Activated CD4-positive, CD25-positive, alpha-beta regulatory T cell (primary cell): ENCODE data around the gene CLEC3B.
"Not testable (repeated sequence)": the region's sequence is repeated elsewhere in the genome, so short reads cannot be mapped to it uniquely, and the experiment has no call there.

Experiments used
- DNase-seq, 4 experiments: peaks; one replicate each; lab custom pipeline; 2025; lab: John Stamatoyannopoulos, UW

CLEC3B gene

DNA sequence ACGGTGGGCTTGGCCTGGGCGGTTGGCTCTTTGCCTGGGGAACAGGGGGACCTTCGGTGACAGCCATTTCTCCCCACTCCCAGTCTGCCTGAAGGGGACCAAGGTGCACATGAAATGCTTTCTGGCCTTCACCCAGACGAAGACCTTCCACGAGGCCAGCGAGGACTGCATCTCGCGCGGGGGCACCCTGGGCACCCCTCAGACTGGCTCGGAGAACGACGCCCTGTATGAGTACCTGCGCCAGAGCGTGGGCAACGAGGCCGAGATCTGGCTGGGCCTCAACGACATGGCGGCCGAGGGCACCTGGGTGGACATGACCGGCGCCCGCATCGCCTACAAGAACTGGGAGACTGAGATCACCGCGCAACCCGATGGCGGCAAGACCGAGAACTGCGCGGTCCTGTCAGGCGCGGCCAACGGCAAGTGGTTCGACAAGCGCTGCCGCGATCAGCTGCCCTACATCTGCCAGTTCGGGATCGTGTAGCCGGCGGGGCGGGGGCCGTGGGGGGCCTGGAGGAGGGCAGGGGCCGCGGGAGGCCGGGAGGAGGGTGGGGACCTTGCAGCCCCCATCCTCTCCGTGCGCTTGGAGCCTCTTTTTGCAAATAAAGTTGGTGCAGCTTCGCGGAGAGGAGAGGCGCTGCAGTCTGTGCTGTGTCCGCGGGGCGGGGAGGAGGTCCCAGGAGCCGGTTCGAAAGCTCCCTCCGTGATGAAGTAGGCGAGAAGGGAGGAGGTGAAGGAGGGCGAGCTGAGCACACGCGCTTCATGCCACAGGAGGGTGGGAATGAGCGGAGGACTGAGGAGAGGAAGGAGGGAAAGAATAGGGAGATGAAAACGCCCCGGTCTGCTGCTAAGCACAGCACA lies 9.6 kb downstream of the CLEC3B start:
- no peak for DNase-seq

DNA sequence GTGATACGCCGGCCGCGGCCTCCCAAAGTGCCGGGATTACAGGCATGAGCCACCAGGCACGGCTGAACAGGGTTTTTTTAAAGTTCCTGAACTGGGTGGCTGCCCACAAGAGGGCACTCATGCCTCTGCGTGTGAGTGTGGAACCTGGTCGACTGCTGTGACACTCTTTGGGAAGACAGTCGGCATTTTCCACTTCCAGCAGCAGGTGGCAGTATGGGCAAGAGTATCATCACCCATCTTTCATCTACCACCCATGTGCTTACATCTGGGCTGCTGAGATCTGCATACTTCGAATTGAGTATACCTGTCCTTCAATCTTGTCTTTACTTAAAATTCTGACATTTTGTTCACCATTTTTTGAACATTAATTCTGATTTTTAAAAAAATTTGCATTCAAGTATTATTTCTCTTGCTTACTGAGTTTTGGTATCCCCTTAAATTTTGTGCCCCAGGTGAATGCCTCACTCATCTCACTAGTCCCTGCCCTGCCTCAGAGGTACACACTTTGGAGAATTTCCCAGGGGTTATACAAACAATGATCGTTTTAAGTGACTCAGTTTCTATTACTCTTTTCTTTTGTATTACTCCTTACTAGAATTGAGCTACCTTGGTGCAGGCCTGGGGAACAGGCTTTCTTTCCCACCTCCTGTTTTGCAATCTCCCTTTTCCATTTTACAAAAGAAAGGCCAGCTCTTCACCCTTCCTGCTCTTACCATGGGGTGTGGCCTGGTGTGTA lies 11.8 kb downstream of the CLEC3B start:
- DNase-seq = peak; percentile 75 to 87 (median 76)

DNA sequence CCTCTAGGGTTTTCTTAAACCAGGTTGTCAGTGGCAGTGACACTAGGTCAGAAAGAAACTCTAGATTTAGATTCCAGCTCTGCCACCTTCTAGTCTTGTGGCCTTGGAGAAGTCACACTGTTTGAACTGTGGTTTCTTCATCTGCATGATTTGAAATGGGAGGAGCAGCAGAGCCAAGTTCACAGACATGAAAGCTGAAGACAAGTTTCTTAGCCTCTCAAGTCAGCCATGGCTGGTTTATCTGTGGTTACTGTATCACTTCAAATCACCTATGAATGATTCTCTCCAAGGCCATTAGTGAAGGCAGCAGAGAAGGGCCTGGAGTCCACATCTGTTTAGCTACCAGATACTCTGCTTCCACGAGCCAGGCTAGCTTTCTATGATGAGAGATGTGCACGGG lies 15.6 kb downstream of the CLEC3B start:
- DNase-seq = no peak

DNA sequence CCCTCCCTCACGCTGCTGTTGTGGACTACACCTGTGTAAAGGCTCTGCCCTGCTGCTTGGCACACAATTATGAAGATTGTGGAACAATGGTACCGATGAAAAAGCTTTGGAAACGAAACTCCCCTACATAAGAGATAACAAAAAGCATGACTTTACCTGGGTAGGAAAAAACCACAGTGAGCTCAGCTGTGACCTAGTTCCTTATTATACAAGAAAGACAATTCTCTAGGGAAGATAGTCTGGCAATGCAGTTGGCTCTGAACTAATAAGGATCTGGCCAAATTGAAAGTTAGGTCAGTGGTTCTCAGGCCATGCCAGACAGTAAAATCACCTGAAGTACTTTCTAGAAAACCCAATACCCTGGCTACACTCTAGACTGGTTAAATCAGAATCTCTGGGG lies 16.1 kb downstream of the CLEC3B start:
- no peak for DNase-seq

DNA sequence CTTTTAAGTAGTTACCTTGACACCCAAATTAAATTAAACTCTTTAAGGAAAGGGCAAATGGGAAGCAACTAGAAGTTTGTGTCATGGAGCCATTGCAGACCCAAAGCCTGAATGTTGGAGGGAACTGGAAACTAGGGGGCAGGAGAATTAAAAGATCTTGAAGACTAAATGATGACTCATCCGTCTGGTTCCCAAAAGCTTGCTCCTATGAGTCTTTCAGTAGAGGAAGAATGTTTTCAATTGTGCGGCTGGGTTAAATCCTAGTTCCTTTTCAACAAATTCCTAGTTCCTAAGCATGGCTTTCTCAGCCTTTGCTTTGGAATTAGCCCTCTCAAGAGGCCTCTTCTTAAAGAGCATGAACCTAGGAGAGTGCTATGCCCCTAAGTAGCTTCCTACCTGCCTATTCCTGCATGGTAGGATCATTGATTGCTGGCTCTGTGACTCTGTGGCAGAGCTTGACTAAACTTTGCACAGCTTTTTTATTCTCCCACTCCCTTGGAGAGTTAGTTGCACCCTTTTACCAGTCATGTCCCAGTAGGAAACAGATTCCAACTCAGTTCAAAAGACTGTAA lies 17.7 kb downstream of the CLEC3B start:
- DNase-seq = no peak

DNA sequence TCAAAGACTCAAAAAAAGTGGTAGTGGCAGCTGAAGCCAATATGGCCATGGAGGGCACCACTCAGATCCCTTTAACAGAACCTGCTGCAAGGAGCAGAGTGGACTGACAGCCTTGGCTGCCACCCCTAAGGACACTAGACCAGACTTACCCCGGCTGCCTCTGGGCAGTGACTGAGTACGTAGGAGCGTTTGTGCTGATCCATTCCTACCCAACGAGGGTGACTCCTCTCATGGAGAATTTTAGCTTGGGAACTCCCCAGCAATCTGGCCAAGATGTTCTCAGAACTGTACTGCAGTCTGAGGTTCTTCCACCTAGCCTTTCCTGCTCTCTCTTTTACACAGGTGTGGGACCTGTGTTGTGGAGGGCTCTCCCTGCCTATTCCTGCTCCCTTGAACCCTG lies 22.1 kb downstream of the CLEC3B start:
- DNase-seq = no peak

DNA sequence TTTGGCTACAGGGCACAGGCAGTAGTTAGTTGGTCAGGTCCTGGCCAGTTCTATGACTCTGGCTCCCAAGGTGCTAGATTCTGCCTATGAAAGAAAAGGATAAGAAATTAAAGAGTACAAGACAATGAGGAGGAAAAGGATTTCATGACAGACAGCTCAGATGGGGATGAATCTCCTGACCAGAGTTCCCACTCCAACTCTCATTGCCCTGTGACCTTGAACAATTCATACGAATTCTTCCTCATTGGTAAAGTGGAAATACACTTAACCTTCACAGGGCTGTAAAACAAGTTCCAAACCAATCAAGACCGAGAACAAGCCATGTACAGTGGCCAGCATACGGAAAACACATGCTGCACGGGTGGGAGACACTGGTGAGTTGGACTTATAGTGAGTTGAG lies 23.7 kb downstream of the CLEC3B start:
- DNase-seq = no peak

DNA sequence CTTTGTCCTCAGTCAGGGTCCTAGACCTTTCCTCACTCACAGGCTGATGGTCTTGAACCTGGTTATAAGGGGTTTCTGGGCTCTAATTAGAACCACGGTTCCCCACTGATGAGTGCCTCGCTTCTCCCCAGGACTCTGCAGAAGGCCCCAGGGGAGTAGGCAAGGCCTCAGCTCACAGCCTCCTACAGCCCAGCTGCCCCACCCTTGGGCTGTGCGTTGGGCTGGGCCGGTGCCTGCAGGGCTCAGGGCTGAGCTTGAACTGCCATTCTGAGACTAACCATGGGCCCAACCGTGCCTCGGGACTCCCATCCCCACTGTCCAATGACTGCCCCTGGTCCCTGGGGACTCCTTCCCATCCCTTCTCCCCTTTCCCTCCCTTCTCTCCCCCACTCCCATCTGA lies 25.6 kb downstream of the CLEC3B start:
- no peak for DNase-seq

DNA sequence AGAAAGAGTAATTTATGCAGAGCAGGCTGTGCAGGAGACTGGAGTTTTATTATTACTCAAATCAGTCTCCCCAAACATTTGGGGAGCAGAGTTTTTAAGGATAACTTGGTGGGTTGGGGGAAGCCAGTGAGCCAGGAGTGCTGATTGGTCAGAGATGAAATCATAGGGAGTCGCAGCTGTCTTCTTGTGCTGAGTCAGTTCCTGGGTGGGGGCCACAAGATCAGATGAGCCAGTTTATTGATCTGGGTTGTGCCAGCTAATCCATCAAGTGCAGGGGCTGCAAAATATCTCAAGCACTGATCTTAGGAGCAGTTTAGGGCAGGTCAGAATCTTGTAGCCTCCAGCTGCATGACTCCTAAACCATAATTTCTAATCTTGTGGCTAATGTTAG lies 27.7 kb downstream of the CLEC3B start:
- not testable (repeated sequence) for DNase-seq

DNA sequence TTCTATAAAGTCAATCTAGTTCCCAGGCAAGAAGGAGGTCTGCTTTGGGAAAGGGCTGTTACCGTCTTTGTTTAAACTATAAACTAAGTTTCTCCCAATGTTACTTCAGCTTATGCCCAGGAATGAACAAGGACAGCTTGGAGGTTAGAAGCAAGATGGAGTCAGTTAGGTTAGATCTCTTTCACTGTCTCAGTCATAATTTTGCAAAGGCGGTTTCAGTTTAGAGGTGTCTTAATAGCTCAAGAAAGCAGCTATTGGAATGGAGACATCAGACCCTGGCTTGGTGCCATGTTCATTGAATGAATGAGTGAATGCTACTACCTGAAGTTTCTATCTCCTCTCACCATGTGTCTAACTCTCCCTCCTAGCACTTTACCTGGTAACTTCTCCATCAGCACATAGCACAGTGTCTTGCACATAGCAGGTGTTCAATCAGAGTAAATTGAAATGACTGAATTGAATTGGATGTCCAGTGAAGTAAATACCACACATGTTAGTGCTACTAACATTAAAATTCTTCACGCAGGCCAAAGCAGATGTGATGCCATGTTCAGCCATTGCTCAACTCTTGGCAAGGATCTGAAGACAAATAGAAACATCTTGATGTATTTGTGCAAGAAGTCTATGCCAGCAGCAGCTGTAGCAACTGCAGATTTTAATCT lies 28.2 kb downstream of the CLEC3B start:
- DNase-seq = no peak

DNA sequence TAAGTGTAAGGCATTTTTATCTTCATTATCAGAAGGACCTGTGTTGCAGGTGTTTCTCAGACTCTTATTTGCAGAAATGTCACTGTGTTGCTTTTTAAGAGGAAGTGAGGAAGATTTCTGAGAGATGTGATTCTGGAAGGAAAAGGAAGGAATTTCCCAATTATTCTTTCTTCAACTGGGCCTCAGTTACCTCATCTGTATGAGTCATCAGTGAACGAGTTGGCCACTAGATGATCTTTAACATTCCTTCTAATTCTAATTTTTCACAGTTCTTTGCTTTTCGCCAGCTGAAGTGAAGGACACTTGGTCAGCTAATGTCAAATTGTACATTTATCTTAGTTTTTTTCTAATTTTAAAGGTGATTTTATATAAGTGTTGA lies 28.9 kb downstream of the CLEC3B start:
- DNase-seq = no peak

DNA sequence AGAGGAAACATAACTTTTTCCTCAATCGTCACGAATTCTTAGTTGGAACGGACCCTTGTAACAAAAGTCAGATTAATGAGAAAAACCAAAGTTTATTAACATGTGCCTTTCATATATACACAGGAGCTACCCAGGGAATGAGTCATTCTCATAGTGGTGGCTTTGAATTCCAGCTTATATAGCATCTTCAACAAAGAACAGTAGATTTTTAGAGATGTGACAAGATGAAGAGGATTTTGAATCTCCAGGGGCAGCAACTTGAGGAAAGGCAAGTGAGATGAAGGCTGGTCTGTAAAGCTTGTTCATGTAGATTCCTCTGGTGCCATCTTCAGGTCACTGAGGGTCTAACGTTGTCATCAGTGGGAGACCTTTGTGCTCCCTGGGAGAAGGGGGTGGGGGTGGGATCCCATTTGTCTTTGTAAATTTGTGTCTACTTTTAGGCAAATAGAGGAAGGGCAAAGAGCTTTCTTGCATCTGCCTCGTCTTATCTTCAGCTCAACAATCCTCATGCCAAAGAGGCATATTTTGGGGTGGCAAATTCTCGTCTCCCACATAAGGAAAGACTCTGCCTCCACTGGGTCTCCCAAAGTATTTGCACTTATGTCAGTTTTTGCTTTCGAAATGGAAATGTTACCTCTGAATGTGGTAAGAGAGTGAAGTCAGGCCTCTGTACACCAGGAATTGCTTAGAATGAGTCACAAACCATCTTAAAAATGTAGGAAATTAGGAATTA lies 29.5 kb downstream of the CLEC3B start:
- no peak for DNase-seq

DNA sequence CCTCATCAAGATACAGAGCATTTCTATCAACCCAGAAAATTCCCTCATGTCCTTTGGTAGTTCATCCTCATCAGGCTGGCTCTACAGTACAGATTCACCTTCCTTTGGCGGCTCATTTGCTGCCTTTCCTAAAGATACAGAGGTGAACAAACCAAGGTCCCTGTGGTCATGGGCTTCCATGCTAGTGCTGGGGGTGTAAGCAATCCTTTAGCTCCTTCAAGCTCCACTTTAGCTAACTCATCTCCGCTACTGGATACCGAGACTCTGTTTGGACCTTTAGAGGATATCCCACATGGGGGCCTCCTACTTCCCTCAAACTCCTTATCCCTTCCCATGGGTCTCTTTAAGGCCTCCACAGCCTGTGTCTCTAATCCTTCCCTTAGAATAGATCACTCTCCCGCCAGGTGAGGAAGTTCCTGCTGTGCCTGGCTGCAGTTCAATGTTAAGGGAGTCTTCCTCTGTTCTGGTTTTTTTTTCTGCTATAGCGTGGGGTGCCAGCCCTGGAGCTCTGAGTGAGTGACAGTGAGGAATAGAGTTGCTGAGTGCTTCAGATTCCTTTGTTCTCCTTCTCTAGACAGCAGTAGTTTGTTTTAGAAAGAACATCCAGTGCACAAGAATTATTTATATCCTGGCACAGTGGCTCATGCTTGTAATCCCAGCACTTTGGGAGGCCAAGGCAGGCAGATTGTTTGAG lies 30.7 kb downstream of the CLEC3B start:
- no peak for DNase-seq

DNA sequence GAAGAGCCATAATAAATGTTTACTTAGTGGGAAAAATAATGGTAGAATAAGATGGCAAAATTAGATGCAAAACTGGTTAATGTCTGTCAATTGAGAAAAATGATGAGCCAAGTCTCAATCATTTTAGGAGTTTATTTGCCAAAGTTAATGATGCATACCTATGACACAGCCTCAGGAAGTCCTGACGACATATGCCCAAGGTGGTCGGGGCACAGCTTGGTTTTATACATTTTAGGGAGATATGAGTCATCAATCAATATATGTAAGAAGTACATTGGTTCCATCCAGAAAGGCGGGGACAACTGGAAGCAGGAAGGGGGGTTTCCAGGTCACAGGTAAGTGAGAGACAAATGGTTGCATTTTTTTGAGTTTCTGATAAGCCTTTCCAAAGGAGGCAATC lies 31.5 kb downstream of the CLEC3B start:
- DNase-seq = no peak

DNA sequence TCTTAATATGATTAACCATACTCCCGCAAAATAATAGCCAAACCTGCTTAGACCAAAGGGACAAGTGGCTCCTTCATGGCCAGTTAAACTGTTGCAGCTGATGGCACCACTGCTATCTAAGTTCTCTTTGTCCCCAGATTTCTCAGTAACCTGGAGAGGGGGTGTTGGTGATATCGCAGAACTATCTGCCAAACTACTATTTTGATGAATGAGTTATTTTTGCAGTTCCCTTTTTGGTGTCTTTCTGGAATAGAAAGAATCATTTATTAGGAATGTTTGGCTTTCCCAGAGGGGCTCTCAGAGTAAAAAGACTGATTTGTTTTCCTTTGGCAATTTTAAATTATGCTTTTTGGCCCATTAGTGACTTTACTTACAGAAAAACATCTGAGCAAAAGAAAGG lies 33.0 kb downstream of the CLEC3B start:
- no peak for DNase-seq

DNA sequence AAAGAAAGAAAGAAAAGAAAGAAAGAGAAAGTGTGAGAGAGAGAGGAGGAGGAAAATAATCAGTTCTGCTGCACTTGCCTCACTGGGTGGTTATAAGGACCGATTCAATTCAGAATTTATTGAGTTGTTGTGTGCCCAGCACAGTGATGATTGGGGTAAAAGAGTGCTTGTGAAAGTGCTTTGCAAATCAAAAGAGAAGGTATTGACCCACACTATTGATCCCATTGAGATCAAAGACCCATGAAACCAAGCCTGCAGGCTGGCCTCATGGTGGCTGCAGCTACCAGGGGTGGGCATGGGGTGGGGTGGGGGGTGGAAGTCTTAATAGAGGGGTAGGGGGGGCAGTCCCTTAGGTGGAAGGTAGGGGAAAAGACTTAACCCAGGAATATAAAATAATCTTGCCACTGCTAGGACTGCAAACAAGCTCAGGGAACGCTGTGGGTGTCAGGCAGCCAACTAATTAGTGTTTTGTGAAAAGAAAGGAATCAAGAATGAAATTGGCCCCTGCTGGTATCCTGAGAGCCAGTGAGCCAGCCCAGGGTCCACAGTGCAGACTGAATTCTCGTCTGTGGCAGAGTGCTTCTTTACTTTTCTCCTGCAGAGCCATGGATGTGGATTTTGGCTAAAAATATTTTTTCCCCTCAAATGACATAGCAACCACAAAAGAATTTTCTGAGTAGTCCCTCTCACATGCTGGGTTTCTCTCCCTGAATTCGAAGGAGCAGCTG lies 34.2 kb downstream of the CLEC3B start:
- DNase-seq = no peak

DNA sequence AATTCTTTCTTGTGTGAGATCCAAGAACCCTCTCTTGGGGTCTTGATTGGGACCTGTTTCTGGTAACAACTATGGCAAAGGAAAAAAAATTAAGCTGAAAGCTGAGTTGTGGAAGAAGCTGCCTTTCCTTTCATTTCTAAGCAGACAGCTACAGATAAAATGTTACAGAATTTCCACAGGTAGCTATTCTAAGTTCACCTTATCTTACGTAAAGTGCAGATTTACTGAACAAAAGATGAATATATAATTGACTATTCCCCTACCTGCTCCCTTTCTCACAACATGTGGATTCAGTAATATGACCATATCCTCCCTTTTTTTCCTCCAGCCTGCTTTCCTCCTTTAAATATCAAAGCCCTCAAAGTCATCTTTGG lies 36.6 kb downstream of the CLEC3B start:
- DNase-seq = no peak

DNA sequence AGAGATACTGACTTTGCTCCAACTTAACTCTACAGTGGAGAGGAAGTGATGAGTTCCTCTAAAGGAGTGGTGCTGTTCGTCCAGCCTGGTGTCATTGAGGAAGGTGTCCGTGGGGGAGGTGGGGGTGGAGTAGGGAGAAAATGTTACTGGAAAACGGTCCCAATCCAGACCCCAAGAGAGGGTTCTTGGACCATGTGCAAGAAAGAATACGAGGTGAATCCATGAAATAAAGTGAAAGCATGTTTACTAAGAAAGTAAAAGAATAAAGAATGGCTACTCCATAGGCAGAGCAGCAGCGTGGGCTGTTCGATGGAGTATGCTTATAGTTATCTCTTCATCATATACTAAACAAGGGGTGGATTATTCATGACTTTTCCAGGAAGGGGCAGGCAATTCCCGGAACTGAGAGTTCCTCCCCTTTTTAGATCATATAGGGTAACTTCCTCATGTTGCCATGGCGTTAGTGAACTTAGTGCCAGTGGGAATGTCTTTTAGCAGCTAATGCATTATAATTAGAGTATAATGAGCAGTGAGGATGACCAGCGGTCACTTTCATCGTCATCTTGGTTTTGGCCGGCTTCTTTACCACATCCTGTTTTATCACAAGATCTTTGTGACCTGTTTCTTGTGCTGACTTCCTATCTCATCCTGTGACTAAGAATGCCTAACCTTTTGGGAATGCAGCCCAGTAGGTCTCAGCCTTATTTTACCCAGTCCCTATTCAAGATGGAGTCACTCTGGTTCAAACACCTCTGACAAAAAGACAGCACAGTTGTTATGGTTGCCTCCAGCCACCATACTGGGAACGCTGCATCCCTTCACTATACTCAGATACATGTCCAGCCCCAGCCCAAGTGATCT lies 38.6 kb downstream of the CLEC3B start:
- DNase-seq = peak; percentile 14 to 58 (median 24)

DNA sequence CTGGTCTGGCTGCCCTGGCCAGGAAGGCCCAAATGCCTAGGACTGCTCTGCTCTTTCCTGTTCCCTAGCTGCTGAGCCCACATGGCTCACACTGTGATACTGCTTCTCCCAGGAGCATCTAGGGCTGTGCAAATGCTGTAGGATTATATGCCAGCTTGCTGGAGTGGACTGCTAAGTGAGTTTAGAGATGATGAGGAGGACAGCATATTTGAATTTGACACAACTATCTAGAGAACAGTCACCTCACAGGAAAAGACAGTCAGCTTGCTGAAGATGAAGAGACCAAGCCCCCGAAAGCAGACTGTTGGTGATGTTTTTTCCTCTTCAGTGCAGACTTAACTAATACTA lies 39.2 kb downstream of the CLEC3B start:
- DNase-seq = no peak
